ENCODE data around the gene POLR1E. TPM values are rescaled to one million over a fixed set of nuclear protein-coding genes. Genes with fewer than 3 reads are reported as not detected.
A peak's percentile ranks its signal among the peaks of the same experiment; 100 is the strongest.

Gene POLR1E
- total RNA-seq, 1 donor from 2014 or later = 38.6 TPM

- H3K4me2 ChIP-seq = no peak overlapping the region
Observed at GRCh38 chr9:37446401-37446800, 39.3 kb upstream of the POLR1E start.

GRCh38 chr9:37447111-37447510 is 38.6 kb upstream of the POLR1E start:
- Mint-ChIP-seq H3K27me3 (ENCODE audit: insufficient read depth, low read depth) (no peaks in the 10 kb centered on the region), H3K9me3 (no peaks in the 10 kb centered on the region), H3K27ac (no peak overlapping the region), H3K4me3 (no peak overlapping the region), H3K36me3 (peaks cover 24% of the 10 kb centered on the region), H3K4me1 (peaks cover 10% of the 10 kb centered on the region)
- DNase-seq (ENCODE audit: low spot score) = no peak
- H3K9me3 ChIP-seq (ENCODE audit: low read depth) = no peaks in the 10 kb centered on the region
- peaks cover 92% of the 10 kb centered on the region for H3K79me2 ChIP-seq (ENCODE audit: low read depth)
- no peaks in the 10 kb centered on the region for H3K36me3 ChIP-seq
- peaks cover 30% of the 10 kb centered on the region for H3K4me1 ChIP-seq
- no peak overlapping the region for H2AFZ ChIP-seq (replicated peaks)
- H3K4me2 ChIP-seq = no peak overlapping the region
- H3F3A ChIP-seq (ENCODE audit: low read depth) = peaks cover 31% of the 10 kb centered on the region
- no peak overlapping the region for H3K9ac ChIP-seq
- H3K27me3 ChIP-seq = no peaks in the 10 kb centered on the region
- H3K27ac ChIP-seq = no peak overlapping the region
- no peak for TF ChIP-seq EZH2phosphoT487 (IDR thresholded peaks at IDR 0.05)
- TF ChIP-seq, protein P1, sequence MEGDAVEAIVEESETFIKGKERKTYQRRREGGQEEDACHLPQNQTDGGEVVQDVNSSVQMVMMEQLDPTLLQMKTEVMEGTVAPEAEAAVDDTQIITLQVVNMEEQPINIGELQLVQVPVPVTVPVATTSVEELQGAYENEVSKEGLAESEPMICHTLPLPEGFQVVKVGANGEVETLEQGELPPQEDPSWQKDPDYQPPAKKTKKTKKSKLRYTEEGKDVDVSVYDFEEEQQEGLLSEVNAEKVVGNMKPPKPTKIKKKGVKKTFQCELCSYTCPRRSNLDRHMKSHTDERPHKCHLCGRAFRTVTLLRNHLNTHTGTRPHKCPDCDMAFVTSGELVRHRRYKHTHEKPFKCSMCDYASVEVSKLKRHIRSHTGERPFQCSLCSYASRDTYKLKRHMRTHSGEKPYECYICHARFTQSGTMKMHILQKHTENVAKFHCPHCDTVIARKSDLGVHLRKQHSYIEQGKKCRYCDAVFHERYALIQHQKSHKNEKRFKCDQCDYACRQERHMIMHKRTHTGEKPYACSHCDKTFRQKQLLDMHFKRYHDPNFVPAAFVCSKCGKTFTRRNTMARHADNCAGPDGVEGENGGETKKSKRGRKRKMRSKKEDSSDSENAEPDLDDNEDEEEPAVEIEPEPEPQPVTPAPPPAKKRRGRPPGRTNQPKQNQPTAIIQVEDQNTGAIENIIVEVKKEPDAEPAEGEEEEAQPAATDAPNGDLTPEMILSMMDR (IDR thresholded peaks at IDR 0.05) = no peak
- TF ChIP-seq EZH2 (IDR thresholded peaks at IDR 0.05) = no peak
- no peak overlapping the region for H3K4me3 ChIP-seq
- H4K20me1 ChIP-seq (ENCODE audit: low read depth) = peaks cover 34% of the 10 kb centered on the region

More at GRCh38 chr9:37446401-37446800, 39.3 kb upstream of the POLR1E start:
- Histone ChIP-seq H2AFZ (replicated peaks) (no peak overlapping the region), H3K36me3 (no peaks in the 10 kb centered on the region), H3F3A (ENCODE audit: low read depth) (peaks cover 25% of the 10 kb centered on the region), H3K4me1 (peaks cover 30% of the 10 kb centered on the region), H3K27ac (peak overlapping the region; percentile 25), H3K27me3 (no peaks in the 10 kb centered on the region), H3K9ac (no peak overlapping the region), H4K20me1 (ENCODE audit: low read depth) (peaks cover 41% of the 10 kb centered on the region), H3K9me3 (ENCODE audit: low read depth) (no peaks in the 10 kb centered on the region), H3K4me3 (no peak overlapping the region), H3K79me2 (ENCODE audit: low read depth) (peaks cover 85% of the 10 kb centered on the region)
- Mint-ChIP-seq H3K27me3 (ENCODE audit: insufficient read depth, low read depth) (no peaks in the 10 kb centered on the region), H3K9me3 (no peaks in the 10 kb centered on the region), H3K36me3 (peaks cover 25% of the 10 kb centered on the region), H3K4me3 (no peak overlapping the region), H3K4me1 (peaks cover 10% of the 10 kb centered on the region), H3K27ac (no peak overlapping the region)
- DNase-seq (ENCODE audit: low spot score) = no peak
- TF ChIP-seq, protein P1 (IDR thresholded peaks at IDR 0.05) = no peak
- TF ChIP-seq EZH2 (IDR thresholded peaks at IDR 0.05) = no peak
- TF ChIP-seq EZH2phosphoT487 (IDR thresholded peaks at IDR 0.05) = no peak

DNA sequence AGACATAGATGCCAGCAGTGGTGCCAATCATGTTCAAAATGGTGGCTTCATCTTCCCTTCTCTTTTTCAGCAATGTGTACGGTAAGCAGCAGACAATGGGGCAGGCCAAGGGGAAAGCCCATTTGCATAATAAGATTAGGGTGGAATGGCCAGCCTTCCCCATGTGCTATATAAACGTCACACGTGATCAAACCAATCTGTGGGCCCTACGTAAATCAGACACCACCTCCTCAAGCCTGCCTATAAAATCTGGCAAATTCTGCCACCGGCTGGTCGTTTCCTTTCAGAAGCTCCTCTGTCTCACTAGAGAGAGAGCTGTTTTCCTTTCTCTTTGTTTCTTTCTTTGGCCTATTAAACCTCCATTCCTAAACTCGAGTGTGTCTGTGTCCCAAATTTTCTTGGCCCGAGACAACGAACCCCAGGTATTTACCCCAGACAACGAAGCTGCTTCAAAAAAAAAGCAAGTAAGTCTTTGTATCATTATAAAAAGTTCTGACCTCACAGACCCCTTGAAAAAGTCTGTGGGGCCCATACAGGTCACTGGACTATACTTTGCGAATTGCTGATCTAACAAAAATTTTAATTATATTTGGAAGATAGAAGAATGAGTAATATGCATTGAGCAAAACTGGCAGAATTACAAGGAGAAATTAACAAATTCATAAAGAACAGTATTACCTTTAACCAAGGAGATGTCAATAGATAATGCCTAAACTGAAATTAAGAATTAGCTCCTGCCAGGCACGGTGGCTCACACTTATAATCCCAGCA is 35.7 kb upstream of the POLR1E start:
- peaks cover 10% of the 10 kb centered on the region for H3K4me1 Mint-ChIP-seq
- peak overlapping the region; percentile 98 for H3K27ac ChIP-seq
- H3K36me3 Mint-ChIP-seq = peaks cover 32% of the 10 kb centered on the region
- H3K9ac ChIP-seq = peak overlapping the region; percentile 27
- H2AFZ ChIP-seq (replicated peaks) = no peak overlapping the region
- H3K36me3 ChIP-seq = no peaks in the 10 kb centered on the region
- H3K4me3 ChIP-seq = peak overlapping the region; percentile 28
- H3K4me1 ChIP-seq = peaks cover 30% of the 10 kb centered on the region
- peaks cover 96% of the 10 kb centered on the region for H3K79me2 ChIP-seq (ENCODE audit: low read depth)
- peaks cover 6% of the 10 kb centered on the region for H3K9me3 Mint-ChIP-seq
- H3K27me3 ChIP-seq = no peaks in the 10 kb centered on the region
- H3K4me3 Mint-ChIP-seq = no peak overlapping the region
- TF ChIP-seq EZH2 (IDR thresholded peaks at IDR 0.05) (no peak), EZH2phosphoT487 (IDR thresholded peaks at IDR 0.05) (no peak)
- TF ChIP-seq, protein P1 (IDR thresholded peaks at IDR 0.05) = no peak
- peaks cover 38% of the 10 kb centered on the region for H3F3A ChIP-seq (ENCODE audit: low read depth)
- H3K27me3 Mint-ChIP-seq (ENCODE audit: insufficient read depth, low read depth) = no peaks in the 10 kb centered on the region
- peaks cover 24% of the 10 kb centered on the region for H4K20me1 ChIP-seq (ENCODE audit: low read depth)
- peak overlapping the region; percentile 60 for H3K4me2 ChIP-seq
- H3K9me3 ChIP-seq (ENCODE audit: low read depth) = no peaks in the 10 kb centered on the region
- H3K27ac Mint-ChIP-seq = peak overlapping the region; percentile 12
- DNase-seq (ENCODE audit: low spot score) = peak; percentile 93
